ENCODE measurements around the gene JAZF1. TPM values are rescaled to one million over a fixed set of nuclear protein-coding genes. Genes with fewer than 3 reads are reported as not detected.

The JAZF1 gene
- total and polyA plus RNA-seq, 2 of the 8 experiments (the other 6 are each of a cell fraction or from before 2014, with no cell fraction given) = 2.6 to 21.8 TPM

- no peak for TF ChIP-seq CHD7 (IDR thresholded peaks at IDR 0.05; ENCODE audit: insufficient replicate concordance, low read length)
- peak; percentile 62 to 92 (median 75) for TF ChIP-seq CTCF (IDR thresholded peaks at IDR 0.05; ENCODE audit: control extremely low read depth in 1 of 3, insufficient read depth in 1 of 3, low read depth in 1 of 3, low read length in 3 of 3)
- TF ChIP-seq ASH2L (IDR thresholded peaks at IDR 0.05; ENCODE audit: low read length) = peak; percentile 55
- peak; percentile 70 to 80 for TF ChIP-seq RAD21 (IDR thresholded peaks at IDR 0.05 in 1 of 2, conservative IDR thresholded peaks at IDR 0.05 in 1 of 2; ENCODE audit: low read depth in 2 of 2, low read length in 2 of 2)
- TF ChIP-seq EZH2 (IDR thresholded peaks at IDR 0.05; ENCODE audit: low read depth, low read length, severe bottlenecking) = no peak
- TF ChIP-seq CREB1 (IDR thresholded peaks at IDR 0.05) = peak; percentile 70
- TF ChIP-seq RBBP5 (IDR thresholded peaks at IDR 0.05; ENCODE audit: borderline replicate concordance, low read depth, low read length) = no peak
These were observed 118.2 kb downstream of the JAZF1 start (continued) for GRCh38 chr7:28062197-28062991.

Measured in H1 (cell line).